Measurements from ENCODE around the gene TSPAN5.

The TSPAN5 gene

GRCh38 chr4:98507299-98507698 is 151.1 kb downstream of the TSPAN5 start:
- no peaks in the 10 kb centered on the region for H3K36me3 ChIP-seq (ENCODE audit: control insufficient read depth in 2 of 2, insufficient read depth in 1 of 2, low read length in 2 of 2)
- no peaks in the 10 kb centered on the region for H3K9me3 ChIP-seq (ENCODE audit: control insufficient read depth, insufficient read depth, low read depth, low read length)
- TF ChIP-seq KLF1 (tag by site-specific recombination; IDR thresholded peaks at IDR 0.05) (no peak), ZFP3 (tag by site-specific recombination; IDR thresholded peaks at IDR 0.05; ENCODE audit: low read depth) (no peak), SP2 (tag by site-specific recombination; IDR thresholded peaks at IDR 0.05) (no peak), ZNF626 (tag by site-specific recombination; IDR thresholded peaks at IDR 0.05) (no peak), ZNF560 (tag by site-specific recombination; IDR thresholded peaks at IDR 0.05; ENCODE audit: borderline replicate concordance) (no peak), ZNF610 (tag by site-specific recombination; IDR thresholded peaks at IDR 0.05; ENCODE audit: borderline replicate concordance) (no peak), ZSCAN16 (tag by site-specific recombination; IDR thresholded peaks at IDR 0.05) (no peak)
- TF ChIP-seq, protein P1, sequence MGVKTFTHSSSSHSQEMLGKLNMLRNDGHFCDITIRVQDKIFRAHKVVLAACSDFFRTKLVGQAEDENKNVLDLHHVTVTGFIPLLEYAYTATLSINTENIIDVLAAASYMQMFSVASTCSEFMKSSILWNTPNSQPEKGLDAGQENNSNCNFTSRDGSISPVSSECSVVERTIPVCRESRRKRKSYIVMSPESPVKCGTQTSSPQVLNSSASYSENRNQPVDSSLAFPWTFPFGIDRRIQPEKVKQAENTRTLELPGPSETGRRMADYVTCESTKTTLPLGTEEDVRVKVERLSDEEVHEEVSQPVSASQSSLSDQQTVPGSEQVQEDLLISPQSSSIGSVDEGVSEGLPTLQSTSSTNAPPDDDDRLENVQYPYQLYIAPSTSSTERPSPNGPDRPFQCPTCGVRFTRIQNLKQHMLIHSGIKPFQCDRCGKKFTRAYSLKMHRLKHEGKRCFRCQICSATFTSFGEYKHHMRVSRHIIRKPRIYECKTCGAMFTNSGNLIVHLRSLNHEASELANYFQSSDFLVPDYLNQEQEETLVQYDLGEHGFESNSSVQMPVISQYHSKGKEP (tag by site-specific recombination; IDR thresholded peaks at IDR 0.05), result no peak
- TF ChIP-seq, protein P2, sequence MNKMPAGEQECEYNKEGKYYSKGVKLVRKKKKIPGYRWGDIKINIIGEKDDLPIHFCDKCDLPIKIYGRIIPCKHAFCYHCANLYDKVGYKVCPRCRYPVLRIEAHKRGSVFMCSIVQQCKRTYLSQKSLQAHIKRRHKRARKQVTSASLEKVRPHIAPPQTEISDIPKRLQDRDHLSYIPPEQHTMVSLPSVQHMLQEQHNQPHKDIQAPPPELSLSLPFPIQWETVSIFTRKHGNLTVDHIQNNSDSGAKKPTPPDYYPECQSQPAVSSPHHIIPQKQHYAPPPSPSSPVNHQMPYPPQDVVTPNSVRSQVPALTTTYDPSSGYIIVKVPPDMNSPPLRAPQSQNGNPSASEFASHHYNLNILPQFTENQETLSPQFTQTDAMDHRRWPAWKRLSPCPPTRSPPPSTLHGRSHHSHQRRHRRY (tag by site-specific recombination; IDR thresholded peaks at IDR 0.05), result no peak
- TF ChIP-seq, protein P3, sequence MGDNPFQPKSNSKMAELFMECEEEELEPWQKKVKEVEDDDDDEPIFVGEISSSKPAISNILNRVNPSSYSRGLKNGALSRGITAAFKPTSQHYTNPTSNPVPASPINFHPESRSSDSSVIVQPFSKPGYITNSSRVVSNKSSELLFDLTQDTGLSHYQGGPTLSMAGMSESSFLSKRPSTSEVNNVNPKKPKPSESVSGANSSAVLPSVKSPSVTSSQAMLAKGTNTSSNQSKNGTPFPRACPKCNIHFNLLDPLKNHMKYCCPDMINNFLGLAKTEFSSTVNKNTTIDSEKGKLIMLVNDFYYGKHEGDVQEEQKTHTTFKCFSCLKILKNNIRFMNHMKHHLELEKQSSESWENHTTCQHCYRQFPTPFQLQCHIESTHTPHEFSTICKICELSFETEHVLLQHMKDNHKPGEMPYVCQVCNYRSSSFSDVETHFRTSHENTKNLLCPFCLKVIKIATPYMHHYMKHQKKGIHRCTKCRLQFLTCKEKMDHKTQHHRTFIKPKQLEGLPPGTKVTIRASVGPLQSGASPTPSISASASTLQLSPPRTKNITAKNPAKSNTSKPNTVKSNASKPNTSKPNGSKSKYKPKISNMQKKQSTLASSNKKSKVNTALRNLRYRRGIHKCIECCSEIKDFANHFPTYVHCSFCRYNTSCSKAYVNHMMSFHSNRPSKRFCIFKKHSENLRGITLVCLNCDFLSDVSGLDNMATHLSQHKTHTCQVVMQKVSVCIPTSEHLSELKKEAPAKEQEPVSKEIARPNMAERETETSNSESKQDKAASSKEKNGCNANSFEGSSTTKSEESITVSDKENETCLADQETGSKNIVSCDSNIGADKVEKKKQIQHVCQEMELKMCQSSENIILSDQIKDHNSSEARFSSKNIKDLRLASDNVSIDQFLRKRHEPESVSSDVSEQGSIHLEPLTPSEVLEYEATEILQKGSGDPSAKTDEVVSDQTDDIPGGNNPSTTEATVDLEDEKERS (tag by site-specific recombination; IDR thresholded peaks at IDR 0.05), result no peak
- no peak overlapping the region for H3K27ac ChIP-seq (ENCODE audit: extremely low read depth, low read depth, low read length)
- H3K4me3 ChIP-seq (ENCODE audit: low read depth, low read length), result no peak overlapping the region
- CTCF ChIA-PET, result interaction anchor here (1.0 kb wide), 1 partner anchor 22 kb away, joined by 4 read pairs; no protein-coding TSS in a partner anchor
- POLR2A ChIA-PET, result no interaction called here
- H3K4me1 ChIP-seq (ENCODE audit: control insufficient read depth, insufficient read depth, low read length), result no peaks in the 10 kb centered on the region

- POLR2A ChIA-PET, result no interaction called here
- Histone ChIP-seq H3K27ac (ENCODE audit: extremely low read depth, low read depth, low read length) (no peak overlapping the region), H3K9me3 (ENCODE audit: control insufficient read depth, insufficient read depth, low read depth, low read length) (no peaks in the 10 kb centered on the region), H3K4me1 (ENCODE audit: control insufficient read depth, insufficient read depth, low read length) (no peaks in the 10 kb centered on the region), H3K36me3 (ENCODE audit: control insufficient read depth in 2 of 2, insufficient read depth in 1 of 2, low read length in 2 of 2) (no peaks in the 10 kb centered on the region), H3K4me3 (ENCODE audit: low read depth, low read length) (no peak overlapping the region)
- TF ChIP-seq ZNF24 (tag by site-specific recombination; IDR thresholded peaks at IDR 0.05) (no peak), ZNF629 (tag by site-specific recombination; IDR thresholded peaks at IDR 0.05) (no peak), ZNF654 (tag by site-specific recombination; IDR thresholded peaks at IDR 0.05; ENCODE audit: low read depth) (peak; percentile 12; the same call in 1 of the 2 replicates), YY2 (tag by site-specific recombination; IDR thresholded peaks at IDR 0.05) (no peak)
- TF ChIP-seq, protein P4, sequence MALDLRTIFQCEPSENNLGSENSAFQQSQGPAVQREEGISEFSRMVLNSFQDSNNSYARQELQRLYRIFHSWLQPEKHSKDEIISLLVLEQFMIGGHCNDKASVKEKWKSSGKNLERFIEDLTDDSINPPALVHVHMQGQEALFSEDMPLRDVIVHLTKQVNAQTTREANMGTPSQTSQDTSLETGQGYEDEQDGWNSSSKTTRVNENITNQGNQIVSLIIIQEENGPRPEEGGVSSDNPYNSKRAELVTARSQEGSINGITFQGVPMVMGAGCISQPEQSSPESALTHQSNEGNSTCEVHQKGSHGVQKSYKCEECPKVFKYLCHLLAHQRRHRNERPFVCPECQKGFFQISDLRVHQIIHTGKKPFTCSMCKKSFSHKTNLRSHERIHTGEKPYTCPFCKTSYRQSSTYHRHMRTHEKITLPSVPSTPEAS (tag by site-specific recombination; IDR thresholded peaks at IDR 0.05), result no peak
- CTCF ChIA-PET, result interaction anchor here (0.5 to 1.1 kb wide), 3 partner anchors 22 to 223 kb away, joined by 3 to 4 read pairs (median 4); no protein-coding TSS in a partner anchor
Observed at GRCh38 chr4:98506462-98507132, 151.8 kb downstream of the TSPAN5 start.

All from HEK293 (cell line).